Activated naive CD4-positive, alpha-beta T cell treated with anti-CD3 and anti-CD28 coated beads, Interleukin-2, amount 50 U/mL, for 24 hours (primary cell): ENCODE measurements around the gene JAZF1.

Experiments
- H3K27ac Mint-ChIP-seq: one replicate; pipeline ENCODE4 v1.8.0; 2021; ENCODE audit warnings: mild to moderate bottlenecking, mixed read lengths
- H3K27me3 Mint-ChIP-seq: one replicate; pipeline ENCODE4 v1.8.0; 2021; ENCODE audit warnings: mixed read lengths
- H3K36me3 Mint-ChIP-seq: one replicate; pipeline ENCODE4 v1.8.0; 2021; ENCODE audit warnings: mixed read lengths
- H3K4me1 Mint-ChIP-seq: one replicate; pipeline ENCODE4 v1.8.0; 2021; ENCODE audit warnings: mixed read lengths
- H3K4me3 Mint-ChIP-seq: one replicate; pipeline ENCODE4 v1.8.0; 2021; ENCODE audit warnings: mild to moderate bottlenecking, mixed read lengths
- H3K9me3 Mint-ChIP-seq: one replicate; pipeline ENCODE4 v1.8.0; 2021; ENCODE audit warnings: mixed read lengths

JAZF1 gene

DNA sequence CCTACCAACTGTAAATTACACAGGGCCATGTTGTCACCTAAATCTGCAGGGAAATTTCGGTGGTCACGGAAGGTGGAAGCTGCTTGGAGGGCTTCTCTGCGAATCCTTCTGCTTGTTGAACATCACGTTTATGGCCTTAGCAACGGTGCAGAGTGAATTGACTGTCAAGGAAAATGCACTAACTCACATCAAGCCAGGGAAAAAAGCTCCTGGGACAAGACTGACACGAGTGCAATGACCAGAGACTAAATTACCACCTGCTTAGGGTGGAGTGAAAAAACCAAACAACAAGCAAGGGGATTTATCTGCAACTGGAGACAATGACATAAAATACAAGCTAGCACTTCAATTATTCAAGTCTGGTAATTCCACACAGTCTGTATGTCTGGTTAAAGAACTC is 211.2 kb downstream of the JAZF1 start:
- no peaks in the 10 kb centered on the region for H3K27me3 Mint-ChIP-seq
- no peak overlapping the region for H3K4me3 Mint-ChIP-seq
- no peak overlapping the region for H3K27ac Mint-ChIP-seq
- peaks cover 31% of the 10 kb centered on the region for H3K4me1 Mint-ChIP-seq
- peaks cover 2% of the 10 kb centered on the region for H3K36me3 Mint-ChIP-seq
- no peaks in the 10 kb centered on the region for H3K9me3 Mint-ChIP-seq

GRCh38 chr7:27967639-27968038 is 213.0 kb downstream of the JAZF1 start:
- Mint-ChIP-seq H3K4me1 (peaks cover 18% of the 10 kb centered on the region), H3K4me3 (no peak overlapping the region), H3K27me3 (no peaks in the 10 kb centered on the region), H3K36me3 (peaks cover 4% of the 10 kb centered on the region), H3K9me3 (no peaks in the 10 kb centered on the region), H3K27ac (no peak overlapping the region)

DNA sequence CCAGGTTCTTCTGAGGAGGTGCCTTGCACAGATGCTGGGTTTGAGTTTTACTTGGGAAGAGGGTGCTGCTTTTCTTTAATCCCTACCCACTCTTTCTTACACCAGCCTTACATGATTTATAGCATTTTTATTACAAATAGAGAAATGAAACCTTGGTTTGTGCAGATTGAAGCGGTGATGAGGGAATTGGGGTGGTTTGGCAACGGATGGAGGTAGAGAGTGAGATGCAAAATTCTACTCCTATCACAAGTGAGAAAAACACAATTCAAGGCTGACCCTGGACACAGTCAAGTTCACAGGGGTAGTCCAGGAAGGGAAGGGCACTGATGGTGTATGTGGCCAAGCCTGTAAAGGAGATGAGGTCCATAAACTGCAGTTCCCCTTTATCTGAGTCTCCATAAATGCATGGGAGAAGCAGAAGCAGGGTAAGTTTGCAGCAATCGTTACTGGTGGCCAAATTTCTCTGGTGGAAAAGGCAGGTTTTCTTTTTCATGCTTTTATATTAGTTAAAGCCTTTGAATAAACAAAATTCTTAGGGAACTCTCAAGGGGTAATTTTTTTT is 214.3 kb downstream of the JAZF1 start:
- Mint-ChIP-seq H3K36me3 (peaks cover 4% of the 10 kb centered on the region), H3K4me1 (peaks cover 6% of the 10 kb centered on the region), H3K27ac (no peak overlapping the region), H3K27me3 (no peaks in the 10 kb centered on the region), H3K4me3 (no peak overlapping the region), H3K9me3 (no peaks in the 10 kb centered on the region)

- Mint-ChIP-seq H3K4me3 (no peak overlapping the region), H3K27ac (peak overlapping the region; percentile 17), H3K36me3 (peaks cover 4% of the 10 kb centered on the region), H3K9me3 (no peaks in the 10 kb centered on the region), H3K27me3 (no peaks in the 10 kb centered on the region), H3K4me1 (peaks cover 5% of the 10 kb centered on the region)
Measured at GRCh38 chr7:27965650-27966049, 214.9 kb downstream of the JAZF1 start.

DNA sequence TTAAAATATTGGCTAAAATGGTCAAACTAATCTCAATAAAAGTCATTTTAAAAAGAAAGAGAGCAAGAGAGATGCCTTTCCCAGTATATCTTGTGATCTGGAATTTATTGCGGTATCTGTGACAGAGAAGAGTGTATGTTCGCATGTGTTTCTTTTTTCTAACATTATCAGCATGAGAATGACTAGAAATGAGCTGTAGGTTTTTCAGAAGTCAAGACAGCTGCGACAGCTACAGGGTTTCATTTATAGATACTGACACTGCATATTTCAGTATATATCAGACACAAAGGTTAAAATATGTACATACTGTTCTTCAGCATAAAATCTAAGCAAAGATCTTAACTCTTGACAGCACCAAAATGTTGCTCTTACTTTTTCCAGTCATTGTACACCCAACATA is 215.8 kb downstream of the JAZF1 start:
- Mint-ChIP-seq H3K4me3 (no peak overlapping the region), H3K27ac (no peak overlapping the region), H3K4me1 (peaks cover 10% of the 10 kb centered on the region), H3K36me3 (peaks cover 4% of the 10 kb centered on the region), H3K9me3 (no peaks in the 10 kb centered on the region), H3K27me3 (no peaks in the 10 kb centered on the region)

- Mint-ChIP-seq H3K4me3 (no peak overlapping the region), H3K27me3 (no peaks in the 10 kb centered on the region), H3K27ac (no peak overlapping the region), H3K9me3 (no peaks in the 10 kb centered on the region), H3K36me3 (peaks cover 5% of the 10 kb centered on the region), H3K4me1 (peaks cover 10% of the 10 kb centered on the region)
Measured at GRCh38 chr7:27963056-27963455, 217.5 kb downstream of the JAZF1 start.

GRCh38 chr7:27962273-27962672 is 218.3 kb downstream of the JAZF1 start:
- H3K4me1 Mint-ChIP-seq = peaks cover 13% of the 10 kb centered on the region
- H3K9me3 Mint-ChIP-seq = no peaks in the 10 kb centered on the region
- no peak overlapping the region for H3K4me3 Mint-ChIP-seq
- H3K27ac Mint-ChIP-seq = no peak overlapping the region
- H3K27me3 Mint-ChIP-seq = no peaks in the 10 kb centered on the region
- H3K36me3 Mint-ChIP-seq = peaks cover 5% of the 10 kb centered on the region

DNA sequence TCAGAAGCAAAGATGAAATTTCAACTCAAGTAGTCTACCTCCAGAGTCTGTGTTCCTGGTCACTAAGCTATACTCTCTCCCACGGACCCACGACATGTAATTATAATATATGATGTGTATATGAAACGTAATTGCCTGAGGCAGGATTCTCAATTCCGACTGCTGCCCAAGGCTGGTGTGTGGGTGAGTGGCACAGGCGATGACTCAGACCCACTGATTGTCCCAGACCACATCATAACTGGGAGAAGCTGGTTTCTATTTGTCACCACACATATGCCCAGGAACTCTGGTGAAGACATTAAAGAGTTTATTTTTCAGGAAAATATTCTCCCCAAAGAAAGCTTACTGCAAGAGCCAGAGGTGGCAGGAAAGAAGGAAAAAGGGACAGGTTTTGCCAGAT is 219.3 kb downstream of the JAZF1 start:
- H3K4me3 Mint-ChIP-seq = no peak overlapping the region
- peaks cover 13% of the 10 kb centered on the region for H3K4me1 Mint-ChIP-seq
- no peaks in the 10 kb centered on the region for H3K27me3 Mint-ChIP-seq
- no peaks in the 10 kb centered on the region for H3K9me3 Mint-ChIP-seq
- H3K36me3 Mint-ChIP-seq = peaks cover 5% of the 10 kb centered on the region
- H3K27ac Mint-ChIP-seq = no peak overlapping the region

- Mint-ChIP-seq H3K4me1 (peaks cover 13% of the 10 kb centered on the region), H3K4me3 (no peak overlapping the region), H3K27me3 (no peaks in the 10 kb centered on the region), H3K27ac (no peak overlapping the region), H3K9me3 (no peaks in the 10 kb centered on the region), H3K36me3 (peaks cover 5% of the 10 kb centered on the region)
Measured at GRCh38 chr7:27960415-27960814, 220.2 kb downstream of the JAZF1 start.

- Mint-ChIP-seq H3K36me3 (peaks cover 5% of the 10 kb centered on the region), H3K4me3 (no peak overlapping the region), H3K4me1 (peaks cover 22% of the 10 kb centered on the region), H3K9me3 (no peaks in the 10 kb centered on the region), H3K27me3 (no peaks in the 10 kb centered on the region), H3K27ac (peak overlapping the region; percentile 84)
Measured at GRCh38 chr7:27958933-27959548, 221.6 kb downstream of the JAZF1 start.

DNA sequence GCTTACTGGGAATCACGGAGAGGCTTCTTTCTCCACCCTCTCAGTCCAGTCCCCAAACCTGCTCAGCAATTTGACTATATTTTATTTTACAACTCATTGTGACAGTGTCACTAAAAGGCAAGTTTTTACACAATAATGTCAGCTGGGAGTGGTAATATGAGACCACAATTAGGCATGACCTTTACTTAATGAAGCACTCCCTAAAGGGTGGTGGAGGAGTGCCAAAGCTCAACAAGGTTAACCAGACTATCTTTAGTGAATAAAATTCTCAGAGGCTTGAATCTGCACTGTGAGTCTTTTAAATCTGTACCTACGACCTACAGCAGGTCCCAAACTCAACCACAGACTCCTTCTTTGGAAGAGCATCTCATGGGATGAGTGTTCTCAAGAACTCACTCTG is 225.0 kb downstream of the JAZF1 start:
- H3K4me3 Mint-ChIP-seq = no peak overlapping the region
- peaks cover 3% of the 10 kb centered on the region for H3K36me3 Mint-ChIP-seq
- no peaks in the 10 kb centered on the region for H3K9me3 Mint-ChIP-seq
- H3K27me3 Mint-ChIP-seq = no peaks in the 10 kb centered on the region
- H3K4me1 Mint-ChIP-seq = peaks cover 50% of the 10 kb centered on the region
- no peak overlapping the region for H3K27ac Mint-ChIP-seq

GRCh38 chr7:27955011-27955410 is 225.6 kb downstream of the JAZF1 start:
- peak overlapping the region; percentile 35 for H3K27ac Mint-ChIP-seq
- H3K4me3 Mint-ChIP-seq = no peak overlapping the region
- H3K27me3 Mint-ChIP-seq = no peaks in the 10 kb centered on the region
- peaks cover 50% of the 10 kb centered on the region for H3K4me1 Mint-ChIP-seq
- H3K9me3 Mint-ChIP-seq = no peaks in the 10 kb centered on the region
- peaks cover 3% of the 10 kb centered on the region for H3K36me3 Mint-ChIP-seq

GRCh38 chr7:27953777-27954176 is 226.8 kb downstream of the JAZF1 start:
- Mint-ChIP-seq H3K27ac (peak overlapping the region; percentile 30), H3K9me3 (no peaks in the 10 kb centered on the region)

GRCh38 chr7:27953361-27953760 is 227.2 kb downstream of the JAZF1 start:
- Mint-ChIP-seq H3K27ac (peak overlapping the region; percentile 30), H3K36me3 (peaks cover 5% of the 10 kb centered on the region), H3K4me3 (peak overlapping the region; percentile 6), H3K9me3 (no peaks in the 10 kb centered on the region), H3K27me3 (no peaks in the 10 kb centered on the region), H3K4me1 (peaks cover 61% of the 10 kb centered on the region)

More at GRCh38 chr7:27953777-27954176, 226.8 kb downstream of the JAZF1 start:
- Mint-ChIP-seq H3K27me3 (no peaks in the 10 kb centered on the region), H3K36me3 (peaks cover 5% of the 10 kb centered on the region), H3K4me1 (peaks cover 60% of the 10 kb centered on the region), H3K4me3 (peak overlapping the region; percentile 6)

- peaks cover 3% of the 10 kb centered on the region for H3K36me3 Mint-ChIP-seq
- no peaks in the 10 kb centered on the region for H3K9me3 Mint-ChIP-seq
- H3K4me1 Mint-ChIP-seq = peaks cover 61% of the 10 kb centered on the region
- H3K27ac Mint-ChIP-seq = peak overlapping the region; percentile 23
- H3K27me3 Mint-ChIP-seq = no peaks in the 10 kb centered on the region
- peak overlapping the region; percentile 67 for H3K4me3 Mint-ChIP-seq
Measured at GRCh38 chr7:27952456-27953285, 227.9 kb downstream of the JAZF1 start.

DNA sequence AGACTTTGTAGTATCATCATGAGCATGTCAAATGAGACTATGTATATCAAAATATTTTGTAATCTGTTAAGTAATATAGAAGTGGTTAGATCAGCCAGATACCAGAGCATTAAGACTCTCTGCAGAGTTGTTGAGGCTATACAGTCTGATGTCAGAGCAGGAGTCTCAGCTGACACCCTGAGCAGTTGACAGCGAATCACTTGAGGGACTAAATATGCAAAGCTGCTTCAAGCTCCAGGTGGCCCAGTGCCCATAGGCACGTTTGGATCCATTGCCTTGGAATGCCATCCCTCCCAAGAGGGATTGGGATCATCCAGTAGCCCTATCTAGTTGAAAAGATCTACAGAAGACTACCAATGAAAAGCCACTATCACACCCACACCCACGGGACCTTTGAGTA is 230.5 kb downstream of the JAZF1 start:
- peaks cover 6% of the 10 kb centered on the region for H3K36me3 Mint-ChIP-seq

More for the DNA sequence above, 230.5 kb downstream of the JAZF1 start:
- H3K27me3 Mint-ChIP-seq = no peaks in the 10 kb centered on the region
- no peak overlapping the region for H3K4me3 Mint-ChIP-seq
- no peak overlapping the region for H3K27ac Mint-ChIP-seq
- H3K4me1 Mint-ChIP-seq = peaks cover 62% of the 10 kb centered on the region
- H3K9me3 Mint-ChIP-seq = no peaks in the 10 kb centered on the region
